Astrocyte (in vitro differentiated cells and primary cell): ENCODE results near the gene CCDC178.

Experiments used
- CTCF ChIP-seq: IDR thresholded peaks from 2 replicates; pipeline ENCODE4 v1.5.1; 2011; ENCODE audit warnings: low read depth, mild to moderate bottlenecking, inconsistent platforms, low read length, moderate library complexity; ENCODE audit not compliant: insufficient read depth
- EZH2 ChIP-seq: IDR thresholded peaks from 2 replicates; pipeline ENCODE4 v1.6.1; 2012; ENCODE audit warnings: mild to moderate bottlenecking, low read length, inconsistent platforms; ENCODE audit not compliant: insufficient read depth

- no peak for TF ChIP-seq EZH2
- peak; percentile 96 for TF ChIP-seq CTCF
Observed at GRCh38 chr18:33231474-33232317, 208.8 kb downstream of the CCDC178 start.
